GM12865 (cell line): Measurements from ENCODE around the gene GPR146.
A peak's percentile ranks its signal among the peaks of the same experiment; 100 is the strongest.

Experiments
- DNase-seq: peaks from one replicate; pipeline ENCODE4 v3.0.0; 2010; ENCODE audit warnings: low read depth
- H3K4me3 ChIP-seq: 2 replicates; pipeline ENCODE4 v1.5.1; 2011; ENCODE audit warnings: mild to moderate bottlenecking, low read depth, low read length, control low read depth
- TF ChIP-seq, protein P1 (sequence below): IDR thresholded peaks from 2 replicates; pipeline ENCODE4 v1.5.1; 2011; ENCODE audit warnings: low read length, control low read depth, low read depth, inconsistent platforms; ENCODE audit not compliant: insufficient read depth; ENCODE audit errors: missing control alignments

The GPR146 gene

DNA sequence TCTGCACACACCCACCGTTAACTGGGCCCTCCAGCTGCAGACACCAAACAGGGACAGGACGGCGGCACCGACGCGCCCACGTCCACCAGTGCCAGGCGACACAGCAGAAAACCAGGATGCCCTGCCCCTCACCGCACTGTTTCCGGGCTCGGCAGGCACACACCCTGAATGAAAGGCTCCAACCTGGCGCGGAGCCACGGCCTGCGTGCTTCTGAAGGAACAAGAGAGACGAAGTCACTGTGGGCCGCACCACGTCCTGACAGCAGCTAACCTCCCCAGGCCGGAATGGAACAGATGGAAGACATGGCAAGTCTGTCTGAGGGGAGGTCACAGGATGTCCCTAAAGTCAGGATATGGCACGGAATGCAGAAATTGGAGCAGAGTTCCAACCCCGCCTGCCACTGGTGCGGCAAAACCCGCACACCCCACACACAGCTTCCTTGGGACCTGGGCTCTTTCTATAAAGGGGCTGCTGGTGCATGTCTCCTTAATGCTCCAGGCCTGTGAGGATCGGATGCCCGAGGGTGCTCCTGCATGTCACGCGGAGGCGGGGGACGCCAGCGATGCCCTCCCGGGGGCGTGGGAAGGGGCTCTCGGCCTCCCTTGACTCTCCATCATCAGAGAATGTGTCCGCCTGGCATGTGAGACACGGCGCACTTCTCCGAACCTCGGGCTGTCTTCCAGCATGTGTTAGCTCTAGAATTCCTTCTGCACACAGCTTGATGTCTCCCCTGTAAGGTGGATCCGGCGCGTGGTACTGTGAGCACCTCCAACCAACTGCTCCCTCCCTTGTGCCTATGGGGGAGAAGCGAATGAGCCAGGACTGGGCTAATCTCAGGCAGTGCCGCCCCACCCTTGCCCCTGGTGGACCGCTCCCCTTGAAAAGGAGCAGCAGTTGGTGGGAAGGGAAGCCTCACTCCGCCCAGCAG is 39.6 kb downstream of the GPR146 start:
- no peak for DNase-seq

DNA sequence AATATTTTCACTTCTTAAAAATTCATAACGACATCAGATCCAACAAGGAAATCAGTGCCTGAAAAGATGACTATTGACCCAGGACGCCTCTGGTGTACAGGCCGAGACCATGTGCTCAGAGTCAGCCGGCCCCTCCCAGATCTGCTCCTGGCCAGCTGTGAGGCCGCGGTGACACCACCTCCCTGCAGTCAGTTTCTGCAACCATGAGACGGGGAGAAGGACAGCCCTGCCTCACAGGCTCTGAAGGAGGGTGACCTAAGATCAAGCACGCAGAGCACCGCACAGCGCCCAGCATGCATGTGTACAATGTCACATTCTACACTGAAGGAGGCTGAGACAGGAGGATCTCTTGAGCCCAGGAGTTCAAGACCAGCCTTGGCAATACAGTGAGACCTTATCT is 40.9 kb downstream of the GPR146 start:
- no peak overlapping the region for H3K4me3 ChIP-seq
- TF ChIP-seq, protein P1, sequence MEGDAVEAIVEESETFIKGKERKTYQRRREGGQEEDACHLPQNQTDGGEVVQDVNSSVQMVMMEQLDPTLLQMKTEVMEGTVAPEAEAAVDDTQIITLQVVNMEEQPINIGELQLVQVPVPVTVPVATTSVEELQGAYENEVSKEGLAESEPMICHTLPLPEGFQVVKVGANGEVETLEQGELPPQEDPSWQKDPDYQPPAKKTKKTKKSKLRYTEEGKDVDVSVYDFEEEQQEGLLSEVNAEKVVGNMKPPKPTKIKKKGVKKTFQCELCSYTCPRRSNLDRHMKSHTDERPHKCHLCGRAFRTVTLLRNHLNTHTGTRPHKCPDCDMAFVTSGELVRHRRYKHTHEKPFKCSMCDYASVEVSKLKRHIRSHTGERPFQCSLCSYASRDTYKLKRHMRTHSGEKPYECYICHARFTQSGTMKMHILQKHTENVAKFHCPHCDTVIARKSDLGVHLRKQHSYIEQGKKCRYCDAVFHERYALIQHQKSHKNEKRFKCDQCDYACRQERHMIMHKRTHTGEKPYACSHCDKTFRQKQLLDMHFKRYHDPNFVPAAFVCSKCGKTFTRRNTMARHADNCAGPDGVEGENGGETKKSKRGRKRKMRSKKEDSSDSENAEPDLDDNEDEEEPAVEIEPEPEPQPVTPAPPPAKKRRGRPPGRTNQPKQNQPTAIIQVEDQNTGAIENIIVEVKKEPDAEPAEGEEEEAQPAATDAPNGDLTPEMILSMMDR = no peak
- DNase-seq = no peak

More for the DNA sequence above, 39.6 kb downstream of the GPR146 start:
- TF ChIP-seq, protein P1 = no peak
- H3K4me3 ChIP-seq = no peak overlapping the region

DNA sequence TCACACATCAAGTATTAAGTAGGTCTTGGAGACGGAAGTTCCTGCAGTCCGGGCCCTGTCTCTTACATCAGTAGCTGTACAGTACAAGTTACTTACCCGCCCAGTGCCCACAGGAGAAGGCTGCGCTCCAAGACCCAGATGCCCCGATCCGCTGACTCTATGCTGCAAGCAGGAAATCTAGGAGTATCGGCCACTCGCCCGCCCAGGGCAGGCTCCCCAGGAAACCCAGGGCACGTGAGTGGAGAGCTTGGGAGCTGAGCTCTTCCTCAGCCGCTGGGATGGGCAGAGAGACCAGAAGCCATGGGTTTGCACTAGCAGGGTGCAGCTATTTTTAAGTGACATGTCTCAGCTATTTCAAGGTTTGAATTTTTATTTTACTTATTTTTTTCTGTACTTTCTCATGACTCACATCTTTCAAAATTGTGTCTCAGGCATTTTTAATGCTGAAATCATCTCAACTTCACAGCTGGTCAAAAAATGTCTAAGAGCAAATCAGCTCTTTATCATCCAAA is 41.6 kb downstream of the GPR146 start:
- no peak for DNase-seq
- TF ChIP-seq, protein P1 = no peak
- H3K4me3 ChIP-seq = no peak overlapping the region

DNA sequence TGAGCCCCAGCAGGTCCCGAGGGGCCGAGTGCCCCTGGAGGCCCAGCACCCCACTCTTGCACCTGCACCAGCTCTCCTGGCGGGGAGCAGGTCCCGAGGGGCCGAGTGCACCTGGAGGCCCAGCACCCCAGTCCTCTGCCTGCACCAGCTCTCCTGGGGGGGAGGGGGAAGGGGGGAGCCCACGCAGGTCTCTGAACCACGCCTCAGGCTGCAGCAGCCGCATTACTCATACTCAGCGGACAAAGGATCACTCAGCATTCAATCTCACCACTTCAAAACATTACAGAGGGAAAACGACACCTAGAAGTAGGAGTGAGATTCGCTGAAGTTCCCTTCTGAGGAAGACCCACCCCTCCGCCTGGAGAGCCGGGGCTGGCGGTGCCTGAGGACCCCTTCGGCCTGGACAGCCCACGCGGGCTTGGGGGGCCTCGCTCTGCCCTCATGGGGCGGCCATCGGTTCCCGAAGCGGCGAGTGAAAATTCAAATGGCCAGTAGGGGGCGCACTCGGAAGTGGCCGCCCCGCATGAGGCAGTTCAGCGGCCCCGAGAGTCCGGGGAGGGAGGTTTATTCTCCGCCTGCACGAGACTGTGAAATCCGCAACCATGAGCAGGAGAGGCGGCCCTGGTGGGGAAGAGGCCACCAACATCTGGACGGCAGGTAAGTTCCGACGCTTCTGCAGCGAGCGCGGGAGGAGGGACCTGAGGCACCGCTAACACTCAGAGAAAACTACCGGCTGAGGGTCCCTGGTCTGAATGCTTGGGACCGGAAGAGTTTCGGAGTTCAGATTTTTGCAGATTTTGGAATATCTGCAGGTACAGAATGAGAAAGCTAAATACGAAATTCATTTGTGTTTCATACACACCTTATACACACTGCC is 42.5 kb downstream of the GPR146 start:
- peak; percentile 83 for DNase-seq
- peak overlapping the region; percentile 51 for H3K4me3 ChIP-seq
- TF ChIP-seq, protein P1 = peak; percentile 72

DNA sequence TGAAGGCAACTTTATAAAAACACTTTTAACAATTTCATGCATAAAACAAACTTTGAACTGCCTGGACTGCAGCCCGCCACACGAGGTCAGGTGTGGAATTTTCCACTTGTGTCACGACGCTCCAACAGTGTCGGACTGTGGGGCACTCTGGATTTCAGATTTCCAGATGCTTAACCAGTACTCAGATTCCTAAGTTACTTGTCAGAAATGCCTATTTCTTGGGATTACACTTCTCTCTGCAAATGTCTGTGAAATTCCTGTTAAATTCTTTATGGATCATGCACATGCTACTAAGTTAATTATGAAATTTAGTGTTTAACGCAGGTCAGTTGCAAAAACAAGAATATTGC is 43.1 kb downstream of the GPR146 start:
- TF ChIP-seq, protein P1 = no peak
- DNase-seq = no peak
- peak overlapping the region; percentile 51 for H3K4me3 ChIP-seq

DNA sequence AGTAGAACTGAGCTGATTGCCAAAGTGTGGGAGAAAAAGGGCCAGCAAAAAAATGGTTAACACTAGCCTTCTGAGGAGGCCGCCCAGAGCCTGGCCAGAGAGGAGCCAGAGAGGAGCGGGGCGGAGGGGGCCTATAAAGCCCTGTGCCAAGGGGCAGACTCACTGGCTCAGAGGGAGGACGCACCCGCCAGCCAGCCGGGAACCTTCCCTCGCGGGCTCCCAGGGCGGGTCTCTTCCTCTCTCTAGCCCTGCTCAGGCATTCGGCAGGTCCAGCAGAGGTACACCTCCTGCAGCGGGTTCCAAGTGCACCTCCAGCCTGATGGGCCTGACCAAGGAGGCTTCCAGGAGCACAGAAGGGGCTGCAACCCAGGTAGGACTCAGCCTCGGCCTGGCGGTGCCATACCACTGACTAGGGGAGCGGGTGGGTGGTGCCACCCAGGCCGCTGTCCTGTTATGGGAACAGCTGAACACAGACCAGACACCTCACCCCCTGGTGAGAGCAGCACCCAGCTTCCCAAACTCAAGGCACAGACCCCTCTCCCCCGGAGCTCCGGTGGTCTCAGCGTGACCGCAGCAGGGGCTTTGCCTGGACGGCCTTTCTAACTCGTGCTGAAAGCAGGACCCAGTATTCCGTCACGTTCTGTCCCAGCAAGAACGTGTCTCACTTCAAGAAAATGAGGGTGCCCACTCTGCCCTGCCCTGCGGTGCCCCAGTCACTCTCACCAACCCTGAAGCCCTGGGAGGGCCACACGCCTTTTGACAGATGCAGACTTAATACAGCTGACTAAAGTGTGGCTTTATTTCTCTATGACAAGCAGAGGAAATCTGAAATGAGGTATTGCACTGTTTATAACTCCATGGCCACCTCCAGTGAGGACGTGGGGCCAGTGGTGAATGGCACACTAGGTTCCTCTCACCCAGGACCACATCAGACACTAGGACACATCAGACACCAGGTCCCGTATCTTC is 43.9 kb downstream of the GPR146 start, which contains the start of gene GPER1:
GPER1 (plus strand) TSS at position 162 of the 969 bp plus-strand sequence. CDS start 3,616 bp downstream, outside the sequence.
- TF ChIP-seq, protein P1 = no peak
- no peak for DNase-seq
- H3K4me3 ChIP-seq = peak within 1 kb of the TSS; percentile 51
